HL-60 (cell line): Measurements from ENCODE around the gene BPIFB3.

Source experiments
- GABPA ChIP-seq: IDR thresholded peaks from 2 replicates; pipeline ENCODE4 v1.6.1; 2012; ENCODE audit warnings: low read depth
- POLR2AphosphoS5 ChIP-seq: IDR thresholded peaks from 2 replicates; pipeline ENCODE4 v1.6.1; 2012; ENCODE audit warnings: low read depth
- SPI1 ChIP-seq: IDR thresholded peaks from 2 replicates; pipeline ENCODE4 v1.6.1; 2012; ENCODE audit warnings: low read depth, mild to moderate bottlenecking, borderline replicate concordance
- TF ChIP-seq, protein P1 (sequence below): IDR thresholded peaks from one replicate; pipeline ENCODE4 v1.5.1; 2011; ENCODE audit warnings: low read length, control low read depth, inconsistent platforms; ENCODE audit not compliant: insufficient read depth
- TF ChIP-seq, protein P2 (sequence below): IDR thresholded peaks from 2 replicates; pipeline ENCODE4 v1.6.1; 2012; ENCODE audit warnings: low read depth; ENCODE audit not compliant: insufficient replicate concordance

DNA sequence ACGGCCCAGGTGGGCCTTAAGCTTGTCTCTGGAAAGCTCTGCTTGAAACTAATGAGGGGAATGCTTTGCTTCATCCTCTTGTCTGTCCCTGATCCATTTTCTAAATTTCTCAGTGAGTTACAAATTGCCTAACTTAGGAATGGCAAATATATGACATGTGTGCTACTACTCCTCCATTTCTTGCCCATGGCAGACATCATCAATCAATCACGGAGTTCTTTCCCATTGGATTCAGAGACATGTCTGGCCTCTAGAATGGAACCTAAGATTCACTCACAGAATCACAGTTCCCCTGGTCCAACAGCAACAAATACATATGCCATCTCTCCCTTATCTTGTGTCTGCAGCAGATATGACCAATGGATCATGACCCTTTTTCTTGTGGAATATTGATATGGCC lies 19.1 kb downstream of the BPIFB3 start:
- TF ChIP-seq GABPA, result no peak
- TF ChIP-seq, protein P1, sequence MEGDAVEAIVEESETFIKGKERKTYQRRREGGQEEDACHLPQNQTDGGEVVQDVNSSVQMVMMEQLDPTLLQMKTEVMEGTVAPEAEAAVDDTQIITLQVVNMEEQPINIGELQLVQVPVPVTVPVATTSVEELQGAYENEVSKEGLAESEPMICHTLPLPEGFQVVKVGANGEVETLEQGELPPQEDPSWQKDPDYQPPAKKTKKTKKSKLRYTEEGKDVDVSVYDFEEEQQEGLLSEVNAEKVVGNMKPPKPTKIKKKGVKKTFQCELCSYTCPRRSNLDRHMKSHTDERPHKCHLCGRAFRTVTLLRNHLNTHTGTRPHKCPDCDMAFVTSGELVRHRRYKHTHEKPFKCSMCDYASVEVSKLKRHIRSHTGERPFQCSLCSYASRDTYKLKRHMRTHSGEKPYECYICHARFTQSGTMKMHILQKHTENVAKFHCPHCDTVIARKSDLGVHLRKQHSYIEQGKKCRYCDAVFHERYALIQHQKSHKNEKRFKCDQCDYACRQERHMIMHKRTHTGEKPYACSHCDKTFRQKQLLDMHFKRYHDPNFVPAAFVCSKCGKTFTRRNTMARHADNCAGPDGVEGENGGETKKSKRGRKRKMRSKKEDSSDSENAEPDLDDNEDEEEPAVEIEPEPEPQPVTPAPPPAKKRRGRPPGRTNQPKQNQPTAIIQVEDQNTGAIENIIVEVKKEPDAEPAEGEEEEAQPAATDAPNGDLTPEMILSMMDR, result no peak
- TF ChIP-seq, protein P2, sequence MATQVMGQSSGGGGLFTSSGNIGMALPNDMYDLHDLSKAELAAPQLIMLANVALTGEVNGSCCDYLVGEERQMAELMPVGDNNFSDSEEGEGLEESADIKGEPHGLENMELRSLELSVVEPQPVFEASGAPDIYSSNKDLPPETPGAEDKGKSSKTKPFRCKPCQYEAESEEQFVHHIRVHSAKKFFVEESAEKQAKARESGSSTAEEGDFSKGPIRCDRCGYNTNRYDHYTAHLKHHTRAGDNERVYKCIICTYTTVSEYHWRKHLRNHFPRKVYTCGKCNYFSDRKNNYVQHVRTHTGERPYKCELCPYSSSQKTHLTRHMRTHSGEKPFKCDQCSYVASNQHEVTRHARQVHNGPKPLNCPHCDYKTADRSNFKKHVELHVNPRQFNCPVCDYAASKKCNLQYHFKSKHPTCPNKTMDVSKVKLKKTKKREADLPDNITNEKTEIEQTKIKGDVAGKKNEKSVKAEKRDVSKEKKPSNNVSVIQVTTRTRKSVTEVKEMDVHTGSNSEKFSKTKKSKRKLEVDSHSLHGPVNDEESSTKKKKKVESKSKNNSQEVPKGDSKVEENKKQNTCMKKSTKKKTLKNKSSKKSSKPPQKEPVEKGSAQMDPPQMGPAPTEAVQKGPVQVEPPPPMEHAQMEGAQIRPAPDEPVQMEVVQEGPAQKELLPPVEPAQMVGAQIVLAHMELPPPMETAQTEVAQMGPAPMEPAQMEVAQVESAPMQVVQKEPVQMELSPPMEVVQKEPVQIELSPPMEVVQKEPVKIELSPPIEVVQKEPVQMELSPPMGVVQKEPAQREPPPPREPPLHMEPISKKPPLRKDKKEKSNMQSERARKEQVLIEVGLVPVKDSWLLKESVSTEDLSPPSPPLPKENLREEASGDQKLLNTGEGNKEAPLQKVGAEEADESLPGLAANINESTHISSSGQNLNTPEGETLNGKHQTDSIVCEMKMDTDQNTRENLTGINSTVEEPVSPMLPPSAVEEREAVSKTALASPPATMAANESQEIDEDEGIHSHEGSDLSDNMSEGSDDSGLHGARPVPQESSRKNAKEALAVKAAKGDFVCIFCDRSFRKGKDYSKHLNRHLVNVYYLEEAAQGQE, result no peak
- no peak for TF ChIP-seq POLR2AphosphoS5
- TF ChIP-seq SPI1, result no peak
